Islet precursor cell (in vitro differentiated cells): ENCODE results near the gene MEIS3.
A peak's percentile ranks its signal among the peaks of the same experiment; 100 is the strongest.

Experiments used
- DNase-seq: peaks from one replicate; pipeline ENCODE4 v3.0.0-alpha.2; 2018

MEIS3 gene

DNA sequence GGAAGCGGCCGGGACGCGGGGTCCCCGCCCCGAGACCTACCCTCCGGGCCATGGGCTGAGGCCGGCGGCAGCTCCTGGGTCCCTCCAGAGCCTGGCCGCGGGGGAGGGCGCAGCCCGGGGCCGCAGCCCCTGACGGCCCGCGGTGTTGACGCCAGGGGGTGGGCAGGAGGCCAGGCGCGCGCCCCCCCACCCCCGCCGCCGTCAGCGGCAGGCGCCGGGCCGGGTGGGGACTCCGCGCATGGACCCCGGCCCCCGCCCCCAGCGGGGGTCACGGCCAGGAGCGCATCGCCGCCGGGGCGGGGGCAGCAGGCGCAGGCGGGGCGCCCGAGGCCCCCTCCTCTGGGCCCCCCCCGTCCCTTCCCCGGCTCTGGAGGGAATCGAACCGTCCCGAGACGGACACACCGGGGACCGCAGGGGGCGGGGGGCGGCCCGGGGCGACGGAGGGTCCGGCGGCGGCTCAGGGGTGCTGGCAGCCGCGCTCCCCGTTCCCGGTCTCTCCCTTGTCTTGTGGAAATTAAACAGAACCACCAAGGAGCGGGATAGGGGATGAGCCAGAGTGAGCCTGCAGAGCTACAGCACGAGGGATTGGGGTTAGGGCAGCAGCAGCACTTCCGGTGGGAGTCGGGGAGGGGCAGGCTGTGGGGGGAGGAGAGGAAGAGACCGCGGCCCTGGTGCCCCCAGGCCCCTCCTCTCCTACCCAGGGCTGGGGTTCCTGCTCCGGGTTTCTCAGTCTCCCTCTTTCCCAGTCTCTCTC lies at the start of gene MEIS3:
TSS of gene MEIS3 (minus strand) at position 498 of the 754 bp plus-strand sequence. CDS start at position 52, 446 bp downstream.
- DNase-seq, result peak; percentile 83

DNA sequence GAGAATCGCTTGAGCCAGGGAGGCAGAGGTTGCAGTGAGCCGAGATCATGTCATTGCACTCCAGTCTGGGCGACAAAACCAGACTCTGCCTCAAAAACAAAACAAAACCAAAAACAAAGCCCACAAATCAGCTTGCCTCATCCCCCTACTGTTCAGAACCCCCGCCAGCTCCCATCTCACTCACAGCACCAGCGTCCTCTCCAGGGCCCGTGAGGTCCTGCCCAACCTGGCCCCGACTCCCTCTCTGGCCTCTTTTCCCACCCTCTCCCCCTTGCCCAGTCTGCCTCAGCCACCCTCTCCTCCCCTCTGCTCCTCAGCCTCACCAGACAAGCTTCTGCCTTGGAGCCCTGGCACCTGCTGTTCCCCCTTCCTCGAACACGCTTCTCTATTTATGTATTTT lies 48.6 kb upstream of the MEIS3 start:
- peak; percentile 47 for DNase-seq

DNA sequence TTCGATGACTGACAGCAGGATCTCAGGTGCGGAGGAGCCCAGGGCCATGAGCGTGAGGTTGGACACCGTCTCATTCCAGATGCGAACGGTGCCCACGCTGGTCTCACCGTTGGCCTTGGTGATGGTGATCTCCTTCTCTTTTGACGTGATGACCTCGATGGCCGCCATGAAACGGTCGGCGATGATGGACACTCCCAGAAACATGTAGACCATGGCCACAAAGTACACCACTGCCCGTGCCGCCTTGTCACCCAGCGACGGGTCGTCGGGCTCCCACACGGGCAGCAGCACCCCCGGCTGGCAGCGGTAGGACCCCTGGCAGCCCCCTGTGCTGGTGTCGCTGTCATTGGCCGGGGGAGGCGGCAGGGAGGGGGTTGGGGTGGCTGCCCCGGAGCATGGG lies 46.6 kb upstream of the MEIS3 start:
- DNase-seq, result no peak

DNA sequence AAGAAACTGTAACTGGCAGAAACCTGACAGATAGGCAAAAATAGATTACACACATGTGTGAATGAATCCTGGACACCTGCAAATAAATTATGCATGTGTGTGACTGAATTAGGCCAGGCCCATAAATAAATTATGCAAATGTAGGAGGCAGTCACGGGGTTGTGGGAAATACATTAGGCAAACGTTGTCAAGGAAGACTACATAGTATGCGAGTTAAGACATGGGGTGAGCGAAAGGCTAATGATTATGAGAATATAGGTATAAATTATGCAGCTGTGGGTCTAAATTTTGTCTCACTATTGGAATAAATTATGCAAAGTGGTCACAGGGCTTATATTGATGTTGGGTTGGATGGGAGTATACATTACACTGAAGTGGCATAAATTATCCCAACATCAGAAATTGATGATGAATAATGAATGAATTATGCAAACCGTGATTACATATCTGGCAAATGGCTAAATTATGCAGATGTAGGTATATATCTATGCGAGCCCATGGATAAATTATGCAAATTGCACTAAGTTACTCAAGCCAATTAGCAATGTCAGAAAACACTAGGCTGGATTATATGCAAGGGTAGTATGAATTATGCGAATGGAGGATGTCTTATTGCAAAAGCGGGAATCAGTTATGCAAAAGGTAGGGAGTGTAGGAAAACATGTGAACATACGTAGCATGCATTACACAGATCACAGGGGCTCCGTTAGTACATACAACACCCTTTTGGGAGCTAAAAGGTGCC lies 45.5 kb upstream of the MEIS3 start:
- DNase-seq, result no peak

- no peak for DNase-seq
Measured at GRCh38 chr19:47461876-47462275, 42.5 kb upstream of the MEIS3 start.

- DNase-seq, result no peak
Measured at GRCh38 chr19:47459477-47459876, 40.1 kb upstream of the MEIS3 start.

GRCh38 chr19:47458672-47459071 lies 39.3 kb upstream of the MEIS3 start:
- DNase-seq, result no peak

- no peak for DNase-seq
Measured at GRCh38 chr19:47456721-47457474, 37.6 kb upstream of the MEIS3 start.

DNA sequence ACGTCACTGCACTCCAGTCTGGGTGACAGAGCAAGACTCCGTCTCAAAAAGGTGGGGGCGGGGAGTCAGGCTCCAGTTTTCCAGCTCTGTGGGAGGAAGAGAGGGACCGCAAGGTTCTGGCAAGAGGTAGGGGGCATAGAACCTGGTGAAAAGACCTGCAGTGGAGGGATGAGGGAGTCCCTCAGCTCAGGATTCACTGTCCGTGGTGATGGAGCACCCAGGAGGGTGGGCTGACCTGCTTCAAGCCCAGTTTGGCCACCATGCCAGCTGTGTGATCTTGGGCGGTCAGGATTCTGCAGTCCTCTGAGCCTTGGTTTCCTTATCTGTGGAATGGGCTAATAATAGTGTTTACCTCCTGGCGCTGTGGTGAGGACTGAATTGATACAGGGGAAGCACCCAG lies 31.2 kb upstream of the MEIS3 start:
- DNase-seq, result no peak

DNA sequence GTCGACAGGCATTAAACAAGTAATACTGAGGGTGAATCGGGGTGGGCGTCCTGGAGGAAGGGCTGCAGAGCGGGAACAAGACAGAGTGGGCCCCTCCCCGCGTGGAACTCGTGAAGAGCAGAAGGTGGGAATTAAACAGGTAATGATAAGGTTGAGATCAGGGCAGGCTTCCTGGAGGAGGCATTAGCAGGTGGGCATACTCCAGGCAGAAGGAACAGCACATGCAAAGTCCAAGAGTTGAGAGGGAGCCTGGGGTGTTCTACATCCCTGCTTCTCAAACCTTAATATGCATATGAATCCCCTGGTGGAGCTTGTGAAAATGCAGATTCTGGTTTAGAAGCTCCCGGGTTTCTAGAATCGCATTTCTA lies 29.0 kb upstream of the MEIS3 start:
- no peak for DNase-seq

DNA sequence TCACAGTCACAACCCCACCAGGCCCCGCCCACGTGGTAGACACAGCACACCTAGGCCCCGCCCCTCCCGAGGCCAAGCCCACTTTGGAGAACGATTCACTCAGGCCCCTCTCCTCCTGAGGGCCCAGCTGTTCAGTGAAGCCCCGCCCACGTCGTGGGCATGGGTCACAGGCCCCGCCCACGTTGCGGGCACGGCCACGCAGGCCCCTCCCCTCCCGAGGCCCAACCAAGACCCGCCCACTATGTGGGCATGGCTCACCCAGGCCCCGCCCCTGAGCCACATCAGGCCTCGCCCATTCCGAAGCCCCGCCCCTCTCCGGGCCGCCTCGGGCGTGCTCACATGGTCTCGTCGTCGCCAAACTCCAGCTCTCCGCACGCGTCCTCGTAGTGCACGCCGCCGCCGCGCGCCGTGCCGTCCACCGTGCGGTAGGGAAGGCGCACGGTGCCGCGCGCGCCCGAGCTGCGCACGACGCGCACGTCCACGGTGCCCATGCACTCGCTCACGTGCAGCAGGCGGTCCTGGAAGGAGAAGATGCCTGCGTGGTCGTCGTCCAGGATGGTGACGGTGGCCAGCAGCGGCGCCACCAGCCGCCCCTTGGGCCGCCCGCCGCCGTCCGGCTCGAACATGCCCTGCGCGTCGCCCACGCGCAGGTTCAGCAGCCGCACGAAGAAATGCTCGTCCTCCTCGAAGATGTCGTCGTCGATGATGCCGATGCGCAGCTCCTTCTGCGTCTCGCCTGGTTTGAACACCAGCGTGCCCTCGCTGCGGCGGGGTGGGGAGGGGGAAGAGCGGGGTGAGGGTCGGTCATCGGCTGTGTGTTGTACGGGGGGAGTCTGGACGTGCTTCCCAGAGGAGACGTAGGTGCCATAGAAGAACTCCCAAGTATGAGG lies 28.4 kb upstream of the MEIS3 start:
- DNase-seq, result peak; percentile 88

DNA sequence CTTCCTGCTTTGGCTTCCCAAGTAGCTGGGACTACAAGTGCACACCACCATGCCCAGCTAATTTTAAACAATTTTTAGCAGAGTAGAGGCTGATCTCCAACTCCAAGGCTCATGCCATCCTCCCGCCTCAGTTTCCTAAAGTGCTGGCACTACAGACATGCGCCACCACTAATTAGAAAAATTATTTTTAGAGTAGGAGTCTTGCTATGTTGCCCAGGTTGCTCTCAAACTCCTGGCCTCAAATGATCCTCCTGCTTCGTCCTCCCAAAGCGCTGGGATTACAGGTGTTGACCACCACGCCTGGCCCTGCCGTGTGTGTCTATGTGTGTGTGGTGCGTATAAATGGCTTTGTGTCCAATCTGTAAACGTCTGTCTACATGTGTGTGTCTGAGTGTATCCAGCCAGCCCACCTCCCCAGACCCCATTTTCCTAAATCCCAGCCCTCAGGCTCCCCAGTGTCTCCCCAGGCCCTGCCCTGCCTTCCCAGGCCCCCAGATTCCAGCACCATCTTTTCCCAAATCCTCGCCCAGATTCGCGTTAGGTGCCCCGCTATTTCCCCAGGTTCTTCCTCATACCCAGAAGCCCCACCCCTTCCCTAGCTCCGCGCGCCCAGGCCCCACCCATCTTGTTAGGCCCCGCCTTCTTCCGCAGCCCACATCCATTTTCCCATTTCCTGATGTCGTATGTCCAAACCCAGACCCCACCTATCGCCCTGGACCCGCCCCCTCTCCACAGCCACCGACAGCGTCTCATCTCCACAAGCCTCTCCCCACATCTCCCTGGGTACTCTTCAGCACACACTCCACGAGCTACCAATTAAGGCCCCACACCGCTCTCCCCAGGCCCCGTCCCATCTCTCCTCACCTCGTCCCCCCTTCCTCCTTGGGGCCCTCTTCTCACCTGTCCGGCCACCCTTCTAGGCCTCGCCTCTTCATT lies 27.5 kb upstream of the MEIS3 start:
- peak; percentile 78 for DNase-seq

DNA sequence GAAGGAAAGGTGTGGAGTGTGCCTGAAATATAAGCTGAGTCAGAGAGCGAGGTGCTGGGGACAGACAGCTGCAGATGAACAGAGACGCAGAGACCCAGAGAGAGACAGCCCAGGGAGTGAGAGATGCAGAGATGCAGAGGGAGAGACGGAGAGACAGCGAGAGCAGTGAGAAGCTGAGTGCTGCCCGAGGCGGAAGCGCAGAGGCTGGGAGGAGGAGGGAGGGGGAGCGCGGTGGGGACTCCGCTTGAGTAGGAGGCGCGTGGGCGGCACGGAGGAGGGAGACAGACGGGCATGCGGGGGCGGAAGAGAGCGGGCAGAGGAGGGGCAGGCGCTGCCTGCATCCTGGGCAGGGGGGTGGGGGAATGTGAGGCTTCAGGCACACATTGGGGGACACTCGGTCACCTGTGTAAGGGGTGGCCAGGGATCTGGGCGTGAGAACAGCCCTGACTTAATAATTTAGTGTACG lies 26.6 kb upstream of the MEIS3 start:
- DNase-seq, result peak; percentile 83

DNA sequence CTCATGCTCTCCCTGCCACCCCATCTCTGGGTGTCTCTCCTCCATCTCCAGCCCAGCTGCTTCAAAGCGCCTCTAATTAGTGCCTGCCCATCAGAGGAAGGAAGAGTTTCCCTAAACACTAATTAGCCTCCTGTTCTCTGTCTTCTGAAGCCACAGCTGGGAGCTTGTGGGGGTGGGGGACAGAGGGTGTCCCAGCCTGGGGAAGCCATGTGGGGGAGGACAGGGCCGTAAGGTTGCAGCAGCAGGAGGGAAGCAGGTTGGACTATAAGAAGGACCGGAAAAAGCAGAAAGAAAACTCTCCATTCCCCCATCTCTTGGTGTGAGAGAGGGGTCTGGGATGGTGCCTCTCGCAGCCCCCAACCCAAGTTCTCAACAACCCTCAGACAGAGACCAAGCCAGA lies 26.2 kb upstream of the MEIS3 start:
- DNase-seq, result no peak

- peak; percentile 81 for DNase-seq
Measured at GRCh38 chr19:47444388-47444821, 25.1 kb upstream of the MEIS3 start.

GRCh38 chr19:47443331-47443730 lies 24.0 kb upstream of the MEIS3 start:
- DNase-seq, result no peak

DNA sequence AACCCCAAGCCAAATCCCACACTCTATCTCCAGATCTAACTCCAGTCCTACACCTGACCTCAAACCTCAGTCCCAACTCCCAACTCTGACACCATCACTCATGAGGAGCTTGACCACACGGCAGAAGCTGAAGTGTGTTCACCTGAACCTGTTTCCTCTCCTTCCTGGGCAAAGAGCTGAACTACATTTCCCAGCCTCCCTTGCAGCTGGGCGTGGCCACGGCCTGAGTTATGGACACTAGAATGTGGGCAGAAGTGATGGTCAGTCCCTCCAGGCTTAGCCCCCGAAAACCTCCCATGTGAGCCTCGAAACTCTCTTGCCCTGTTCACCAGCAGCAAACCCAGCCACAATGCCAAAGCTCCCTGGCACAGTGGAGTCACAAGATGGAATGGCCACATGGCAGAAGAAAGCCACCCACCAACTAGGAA lies 19.5 kb upstream of the MEIS3 start:
- no peak for DNase-seq

GRCh38 chr19:47437500-47437899 lies 18.2 kb upstream of the MEIS3 start:
- DNase-seq, result no peak

GRCh38 chr19:47436712-47437401 lies 17.5 kb upstream of the MEIS3 start:
- DNase-seq, result peak; percentile 85

GRCh38 chr19:47435883-47436417 lies 16.6 kb upstream of the MEIS3 start:
- no peak for DNase-seq
